Activated CD8-positive, alpha-beta T cell treated with anti-CD3 and anti-CD28 coated beads for 36 hours (primary cell): Measurements from ENCODE around the gene ISOC1. TPM values are rescaled to one million over a fixed set of nuclear protein-coding genes. Genes with fewer than 3 reads are reported as not detected.

Experiments
- ATAC-seq: fragments of 200-7000 bp; cut with Tn5 transposase; one replicate; pipeline ENCODE4 v1.10.0; 2021; ENCODE audit warnings: mild to moderate bottlenecking, moderate library complexity
- CTCF ChIA-PET: fragments of 350-600 bp; sonication (Branson Sonifier 250); formaldehyde crosslinking; loops from one replicate; lab custom pipeline; 2021; ENCODE audit warnings: antibody characterized with exemption; lab: Charles Lee
- POLR2A ChIA-PET: fragments of 350-600 bp; sonication (Branson Sonifier 250); formaldehyde crosslinking; loops from one replicate; lab custom pipeline; 2021; ENCODE audit warnings: antibody characterized with exemption; lab: Charles Lee
- DNase-seq: peaks from one replicate; pipeline ENCODE4 v3.0.0-alpha.2; 2020
- H3K27ac Mint-ChIP-seq: one replicate; pipeline ENCODE4 v1.8.0; 2021; ENCODE audit warnings: mild to moderate bottlenecking, mixed read lengths
- H3K27me3 Mint-ChIP-seq: one replicate; pipeline ENCODE4 v1.8.0; 2021; ENCODE audit warnings: mixed read lengths
- H3K36me3 Mint-ChIP-seq: one replicate; pipeline ENCODE4 v1.8.0; 2021; ENCODE audit warnings: low read depth, mixed read lengths
- H3K4me1 Mint-ChIP-seq: one replicate; pipeline ENCODE4 v1.8.0; 2021; ENCODE audit warnings: low read depth, mixed read lengths
- H3K4me3 Mint-ChIP-seq: one replicate; pipeline ENCODE4 v1.8.0; 2021; ENCODE audit warnings: mild to moderate bottlenecking, moderate library complexity, mixed read lengths
- H3K9me3 Mint-ChIP-seq: one replicate; pipeline ENCODE4 v1.8.0; 2021; ENCODE audit warnings: mixed read lengths
- intact Hi-C: fragments of 100-400 bp; cut with micrococcal nuclease; formaldehyde crosslinking; loops from one replicate; pipeline ENCODE4 v1.10.0; 2022
- total RNA-seq, 2 experiments: library from RNA; stranded (reverse); gene quantifications; one replicate each; pipeline ENCODE4 v1.2.3, GENCODE V29; 2021
- TF ChIP-seq, protein P1 (sequence below): fragments of 200-600 bp; IDR thresholded peaks from one replicate; pipeline ENCODE4 v1.8.0; 2022; ENCODE audit warnings: antibody characterized with exemption, mild to moderate bottlenecking

Gene ISOC1
- total RNA-seq, 2 experiments from 2014 or later = 23.4 to 24.1 TPM

DNA sequence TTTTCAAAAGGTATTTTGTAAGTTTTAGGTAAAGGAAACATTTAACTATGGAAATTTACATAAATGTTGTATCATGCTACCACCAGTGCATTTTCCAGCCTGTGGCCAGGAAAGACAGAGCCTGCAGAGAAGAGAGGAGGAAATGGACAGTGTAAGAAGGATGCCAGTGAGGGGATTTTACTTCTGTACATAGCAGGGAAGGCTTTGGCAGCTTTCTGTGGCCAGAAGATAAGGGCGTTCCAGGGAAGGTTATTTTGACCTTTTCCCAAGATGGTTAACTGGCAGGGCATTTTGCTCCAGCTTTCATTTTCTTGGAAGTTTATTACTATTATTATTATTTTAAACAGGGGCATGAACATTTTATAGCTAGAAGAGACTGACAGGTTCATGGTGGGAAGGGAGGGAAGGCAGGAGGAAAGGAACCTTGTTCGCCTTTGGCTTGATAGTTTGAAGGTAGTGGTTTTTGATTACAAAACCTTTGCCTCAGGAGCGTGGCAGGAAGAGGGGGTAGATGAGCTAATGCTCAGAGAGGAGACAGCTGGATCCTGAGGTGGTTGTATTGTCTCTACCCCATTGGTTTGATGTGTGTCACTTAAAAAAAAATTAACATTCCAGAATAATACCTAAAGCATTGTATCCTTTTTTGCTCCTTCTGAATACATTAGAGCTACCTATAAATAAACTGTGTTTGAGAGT lies 4.1 kb downstream of the ISOC1 start:
- no peaks in the 10 kb centered on the region for H3K9me3 Mint-ChIP-seq
- H3K4me3 Mint-ChIP-seq = no peak overlapping the region
- no peak for ATAC-seq
- DNase-seq = no peak
- ChIA-PET CTCF (interaction anchor here (1.1 to 1.7 kb wide), 3 partner anchors 19 to 27 kb away, joined by 3 to 6 read pairs (median 4); no protein-coding TSS in a partner anchor), POLR2A (no interaction called here)
- H3K36me3 Mint-ChIP-seq = peaks cover 4% of the 10 kb centered on the region
- no peaks in the 10 kb centered on the region for H3K27me3 Mint-ChIP-seq
- no peak overlapping the region for H3K27ac Mint-ChIP-seq
- intact Hi-C loops = no loop called here
- peaks cover 34% of the 10 kb centered on the region for H3K4me1 Mint-ChIP-seq
- TF ChIP-seq, protein P1, sequence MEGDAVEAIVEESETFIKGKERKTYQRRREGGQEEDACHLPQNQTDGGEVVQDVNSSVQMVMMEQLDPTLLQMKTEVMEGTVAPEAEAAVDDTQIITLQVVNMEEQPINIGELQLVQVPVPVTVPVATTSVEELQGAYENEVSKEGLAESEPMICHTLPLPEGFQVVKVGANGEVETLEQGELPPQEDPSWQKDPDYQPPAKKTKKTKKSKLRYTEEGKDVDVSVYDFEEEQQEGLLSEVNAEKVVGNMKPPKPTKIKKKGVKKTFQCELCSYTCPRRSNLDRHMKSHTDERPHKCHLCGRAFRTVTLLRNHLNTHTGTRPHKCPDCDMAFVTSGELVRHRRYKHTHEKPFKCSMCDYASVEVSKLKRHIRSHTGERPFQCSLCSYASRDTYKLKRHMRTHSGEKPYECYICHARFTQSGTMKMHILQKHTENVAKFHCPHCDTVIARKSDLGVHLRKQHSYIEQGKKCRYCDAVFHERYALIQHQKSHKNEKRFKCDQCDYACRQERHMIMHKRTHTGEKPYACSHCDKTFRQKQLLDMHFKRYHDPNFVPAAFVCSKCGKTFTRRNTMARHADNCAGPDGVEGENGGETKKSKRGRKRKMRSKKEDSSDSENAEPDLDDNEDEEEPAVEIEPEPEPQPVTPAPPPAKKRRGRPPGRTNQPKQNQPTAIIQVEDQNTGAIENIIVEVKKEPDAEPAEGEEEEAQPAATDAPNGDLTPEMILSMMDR = no peak

DNA sequence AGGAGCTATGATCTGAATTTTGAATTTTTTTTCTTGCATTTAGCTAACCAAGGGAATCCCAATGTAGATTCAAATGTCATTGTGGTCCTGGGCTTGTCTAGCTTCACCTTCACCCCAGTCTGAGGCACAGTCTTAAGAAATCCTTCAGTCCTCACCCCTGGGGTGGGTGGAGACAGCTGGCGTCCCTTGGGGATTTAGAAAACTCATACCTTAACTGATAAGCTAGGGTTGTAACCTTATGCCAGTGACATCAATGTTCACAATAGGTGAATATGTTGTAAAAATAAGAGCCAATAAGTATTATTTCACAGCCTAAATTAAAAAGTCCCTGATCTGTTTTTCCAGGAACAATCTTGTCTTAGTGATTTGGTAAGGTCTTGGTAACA lies 4.6 kb downstream of the ISOC1 start:
- H3K27ac Mint-ChIP-seq = no peak overlapping the region

DNA sequence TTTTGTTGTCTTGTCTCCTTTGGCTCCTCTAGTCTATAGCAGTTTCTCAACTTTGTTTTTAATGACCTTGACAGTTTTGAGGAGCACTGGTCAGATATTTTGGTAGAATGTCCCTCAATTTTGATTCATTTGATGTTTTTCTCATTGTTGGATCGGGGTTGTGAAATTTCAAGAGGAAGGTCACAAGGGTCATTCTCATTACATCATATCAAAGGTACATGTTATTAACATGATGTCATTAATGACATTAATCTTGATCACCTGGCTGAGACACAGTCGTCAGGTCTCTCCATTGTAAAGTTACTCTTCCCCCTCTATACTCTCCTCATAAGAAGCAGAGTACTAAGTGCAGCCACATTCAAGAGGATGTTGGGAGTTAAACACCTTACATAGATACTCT lies 7.2 kb downstream of the ISOC1 start:
- POLR2A ChIA-PET = no interaction called here
- H3K27ac Mint-ChIP-seq = no peak overlapping the region
- TF ChIP-seq, protein P1 = no peak

More for the DNA sequence above, 4.6 kb downstream of the ISOC1 start:
- Mint-ChIP-seq H3K9me3 (no peaks in the 10 kb centered on the region), H3K27me3 (no peaks in the 10 kb centered on the region), H3K4me1 (peaks cover 32% of the 10 kb centered on the region), H3K36me3 (peaks cover 4% of the 10 kb centered on the region), H3K4me3 (no peak overlapping the region)
- TF ChIP-seq, protein P1 = no peak
- intact Hi-C loops = no loop called here
- POLR2A ChIA-PET = no interaction called here
- DNase-seq = no peak
- no peak for ATAC-seq
- CTCF ChIA-PET = interaction anchor here (1.1 to 1.7 kb wide), 3 partner anchors 19 to 27 kb away, joined by 3 to 6 read pairs (median 4); no protein-coding TSS in a partner anchor

GRCh38 chr5:129103397-129103796 lies 8.8 kb downstream of the ISOC1 start:
- peaks cover 16% of the 10 kb centered on the region for H3K36me3 Mint-ChIP-seq
- no peaks in the 10 kb centered on the region for H3K9me3 Mint-ChIP-seq
- peaks cover 11% of the 10 kb centered on the region for H3K4me1 Mint-ChIP-seq
- TF ChIP-seq, protein P1 = no peak
- no peak for ATAC-seq
- CTCF ChIA-PET = no interaction called here
- DNase-seq = no peak
- no peaks in the 10 kb centered on the region for H3K27me3 Mint-ChIP-seq
- no peak overlapping the region for H3K27ac Mint-ChIP-seq
- H3K4me3 Mint-ChIP-seq = no peak overlapping the region
- POLR2A ChIA-PET = no interaction called here
- intact Hi-C loops = no loop called here

More for the DNA sequence above, 7.2 kb downstream of the ISOC1 start:
- Mint-ChIP-seq H3K9me3 (no peaks in the 10 kb centered on the region), H3K27me3 (no peaks in the 10 kb centered on the region), H3K4me1 (peaks cover 18% of the 10 kb centered on the region), H3K36me3 (peaks cover 17% of the 10 kb centered on the region), H3K4me3 (no peak overlapping the region)
- intact Hi-C loops = no loop called here
- ATAC-seq = no peak
- no peak for DNase-seq
- CTCF ChIA-PET = no interaction called here

GRCh38 chr5:129104915-129105455 lies 10.4 kb downstream of the ISOC1 start:
- H3K9me3 Mint-ChIP-seq = no peaks in the 10 kb centered on the region
- H3K27me3 Mint-ChIP-seq = no peaks in the 10 kb centered on the region
- ChIA-PET CTCF (interaction anchor here (1.1 to 1.4 kb wide), 2 partner anchors 10 to 19 kb away, joined by 3 to 6 read pairs; partner anchors contain the start of gene ISOC1), POLR2A (interaction anchor here (1.5 kb wide), 1 partner anchor 11 kb away, joined by 3 read pairs; the partner anchor contains the start of gene ISOC1)
- H3K4me1 Mint-ChIP-seq = no peaks in the 10 kb centered on the region
- no peak overlapping the region for H3K27ac Mint-ChIP-seq
- H3K4me3 Mint-ChIP-seq = no peak overlapping the region
- peaks cover 21% of the 10 kb centered on the region for H3K36me3 Mint-ChIP-seq
- intact Hi-C loops = no loop called here
- DNase-seq (no peak), ATAC-seq (no peak)
- TF ChIP-seq, protein P1 = no peak
